ENCODE results near the gene UNC13B.
A peak's percentile ranks its signal among the peaks of the same experiment; 100 is the strongest.
"Not testable (repeated sequence)": the region's sequence is repeated elsewhere in the genome, so short reads cannot be mapped to it uniquely, and the experiment has no call there.

UNC13B gene

GRCh38 chr9:35164711-35165110 lies 2.9 kb downstream of the UNC13B start:
- DNase-seq = no peak

GRCh38 chr9:35167429-35167828 lies 5.6 kb downstream of the UNC13B start:
- not testable (repeated sequence) for DNase-seq

DNA sequence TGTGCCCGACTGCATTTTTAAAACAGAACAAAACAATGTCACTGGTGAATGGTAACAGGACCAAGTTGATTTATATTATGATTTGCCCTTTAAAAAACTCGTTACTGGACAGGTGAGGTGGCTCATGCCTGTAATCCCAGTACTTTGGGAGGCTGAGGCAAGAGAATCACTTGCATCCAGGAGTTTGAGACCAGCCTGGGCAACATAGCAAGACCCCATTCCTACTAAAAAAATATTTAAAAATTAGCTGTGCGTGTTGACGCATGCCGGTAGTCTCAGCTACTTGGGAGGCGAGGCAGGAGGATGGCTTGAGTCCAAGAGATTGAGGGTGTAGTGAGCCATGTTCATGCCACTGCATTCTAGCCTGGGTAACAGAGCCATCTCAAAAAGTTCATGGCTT lies 7.2 kb downstream of the UNC13B start:
- DNase-seq = no peak

DNA sequence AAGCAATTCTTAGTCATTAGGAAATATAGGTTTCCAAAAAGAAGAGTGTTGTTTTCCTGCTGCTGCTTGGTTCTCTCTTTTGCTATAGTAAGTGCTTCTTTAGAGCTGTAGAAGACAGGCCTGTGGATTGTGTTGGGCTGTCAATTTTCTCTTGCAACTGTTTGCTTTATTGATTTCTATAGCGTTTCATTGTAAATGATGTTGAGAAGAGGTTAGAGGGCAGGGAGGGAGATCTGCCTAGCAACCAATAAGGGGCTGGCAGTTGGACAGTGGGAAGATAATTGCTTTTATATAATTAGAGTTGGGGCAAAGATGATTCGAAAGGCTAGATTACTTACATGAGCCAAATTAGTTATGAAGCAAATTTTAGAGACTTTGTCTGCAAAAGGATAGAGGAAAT lies 11.1 kb downstream of the UNC13B start:
- no peak for DNase-seq

DNA sequence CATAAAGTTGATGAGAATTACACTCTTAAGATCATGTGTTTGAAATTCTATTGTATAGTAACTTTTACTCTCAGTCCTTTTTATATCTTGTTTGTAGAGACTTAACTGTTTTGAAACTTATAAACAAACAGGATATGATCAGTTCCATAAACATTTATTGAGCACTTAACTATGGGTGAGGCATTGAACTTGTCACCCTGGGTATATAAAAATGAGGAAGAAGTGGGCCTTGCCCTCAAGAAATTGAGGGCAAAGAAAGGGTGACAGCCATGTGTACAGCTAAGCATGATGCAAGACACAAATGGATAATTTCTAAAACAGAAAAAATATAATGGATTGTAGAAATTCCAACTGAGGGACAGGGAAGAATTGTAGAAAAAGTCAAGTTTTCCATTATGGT lies 15.7 kb downstream of the UNC13B start:
- DNase-seq = no peak

DNA sequence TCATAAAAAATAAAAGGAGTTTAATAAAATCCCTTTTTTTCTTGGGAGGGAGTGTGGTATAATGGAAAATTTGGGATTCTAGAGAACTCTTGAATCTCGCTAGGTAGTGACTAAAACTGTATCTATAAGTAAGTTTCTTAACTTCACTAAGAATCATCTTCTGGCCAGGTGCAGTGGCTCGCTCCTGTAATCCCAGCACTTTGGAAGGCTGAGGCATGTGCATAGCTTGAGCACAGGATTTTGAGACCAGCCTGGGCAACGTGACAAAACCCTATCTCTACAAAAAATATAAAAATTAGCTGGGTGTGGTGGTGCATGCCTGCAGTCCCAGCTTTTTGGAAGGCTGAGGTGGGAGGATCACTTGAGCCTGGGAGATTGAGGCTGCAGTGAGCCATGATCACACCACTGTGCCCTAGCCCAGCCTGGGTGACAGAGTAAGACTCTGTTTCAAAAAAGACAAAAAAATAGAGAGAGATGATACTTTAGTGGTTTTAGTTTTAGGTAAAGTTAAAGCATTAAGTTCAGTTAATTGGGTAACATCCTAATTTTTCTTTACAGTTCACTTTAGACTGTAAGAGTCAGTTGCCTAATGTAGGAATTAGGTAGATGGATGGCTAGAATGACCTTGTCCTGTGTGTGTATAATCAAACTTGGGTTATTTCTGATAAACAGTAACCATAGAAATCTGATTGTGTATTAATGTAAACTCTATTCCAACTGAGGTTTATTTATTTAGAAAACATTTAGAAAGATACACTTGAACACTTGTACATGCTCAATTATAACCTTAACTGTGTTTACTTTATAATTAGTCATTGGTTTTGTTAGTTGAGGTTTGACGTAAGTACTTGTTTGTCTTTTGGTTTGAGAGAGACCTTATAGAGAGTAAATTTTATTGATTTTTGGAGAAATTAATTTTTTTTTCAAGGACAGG lies 17.8 kb downstream of the UNC13B start:
- no peak for DNase-seq

GRCh38 chr9:35180801-35181200 lies 19.0 kb downstream of the UNC13B start:
- DNase-seq = no peak

DNA sequence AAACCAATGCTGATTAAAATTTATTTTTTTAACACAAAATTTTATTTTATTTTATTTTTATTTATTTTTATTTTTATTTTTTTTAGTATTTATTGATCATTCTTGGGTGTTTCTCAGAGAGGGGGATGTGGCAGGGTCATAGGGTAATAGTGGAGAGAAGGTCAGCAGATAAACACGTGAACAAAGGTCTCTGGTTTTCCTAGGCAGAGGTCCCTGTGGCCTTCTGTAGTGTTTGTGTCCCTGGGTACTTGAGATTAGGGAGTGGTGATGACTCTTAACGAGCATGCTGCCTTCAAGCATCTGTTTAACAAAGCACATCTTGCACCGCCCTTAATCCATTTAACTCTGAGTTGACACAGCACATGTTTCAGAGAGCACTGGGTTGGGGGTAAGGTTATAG lies 20.6 kb downstream of the UNC13B start:
- DNase-seq = not testable (repeated sequence)

DNA sequence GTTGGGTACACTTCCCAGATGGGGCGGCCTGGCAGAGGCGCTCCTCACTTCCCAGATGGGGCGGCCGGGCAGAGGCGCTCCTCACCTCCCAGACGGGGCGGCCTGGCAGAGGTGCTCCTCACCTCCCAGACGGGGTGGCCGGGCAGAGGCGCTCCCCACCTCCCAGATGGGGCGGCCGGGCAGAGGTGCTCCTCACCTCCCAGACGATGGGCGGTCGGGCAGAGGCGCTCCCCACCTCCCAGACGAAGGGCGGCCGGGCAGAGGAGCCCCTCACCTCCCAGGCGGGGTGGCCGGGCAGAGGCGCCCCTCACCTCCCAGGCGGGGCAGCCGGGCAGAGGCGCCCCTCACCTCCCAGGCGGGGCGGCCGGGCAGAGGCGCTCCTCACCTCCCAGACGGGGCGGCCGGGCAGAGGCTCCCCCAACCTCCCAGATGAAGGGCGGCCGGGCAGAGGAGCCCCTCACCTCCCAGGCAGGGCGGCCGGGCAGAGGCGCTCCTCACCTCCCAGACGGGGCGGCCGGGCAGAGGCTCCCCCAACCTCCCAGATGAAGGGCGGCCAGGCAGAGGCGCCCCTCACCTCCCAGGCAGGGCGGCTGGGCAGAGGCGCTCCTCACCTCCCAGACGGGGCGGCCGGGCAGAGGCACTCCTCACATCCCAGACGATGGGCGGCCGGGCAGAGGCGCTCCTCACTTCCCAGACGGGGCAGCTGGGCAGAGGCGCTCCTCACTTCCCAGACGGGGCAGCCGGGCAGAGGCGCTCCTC lies 21.4 kb downstream of the UNC13B start:
- not testable (repeated sequence) for DNase-seq

DNA sequence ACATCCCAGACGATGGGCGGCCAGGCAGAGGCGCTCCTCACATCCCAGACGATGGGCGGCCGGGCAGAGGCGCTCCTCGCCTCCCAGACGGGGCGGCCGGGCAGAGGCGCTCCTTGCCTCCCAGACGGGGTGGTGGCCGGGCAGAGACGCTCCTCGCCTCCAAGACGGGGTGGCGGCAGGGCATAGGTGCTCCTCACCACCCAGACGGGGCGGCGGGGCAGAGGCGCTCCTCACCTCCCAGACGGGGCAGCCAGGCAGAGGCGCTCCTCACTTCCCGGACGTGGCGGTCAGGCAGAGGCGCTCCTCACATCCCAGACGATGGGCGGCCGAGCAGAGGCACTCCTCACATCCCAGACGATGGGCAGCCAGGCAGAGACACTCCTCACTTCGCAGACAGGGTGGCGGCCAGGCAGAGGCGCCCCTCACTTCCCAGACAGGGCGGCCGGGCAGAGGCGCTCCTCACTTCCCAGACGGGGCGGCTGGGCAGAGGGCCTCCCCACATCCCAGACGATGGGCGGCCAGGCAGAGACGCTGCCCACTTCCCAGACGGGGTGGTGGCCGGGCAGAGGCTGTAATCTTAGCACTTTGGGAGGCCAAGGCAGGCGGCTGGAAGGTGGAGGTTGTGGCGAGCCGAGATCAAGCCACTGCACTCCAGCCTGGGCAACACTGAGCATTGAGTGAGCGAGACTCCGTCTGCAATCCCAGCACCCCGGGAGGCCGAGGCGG lies 22.1 kb downstream of the UNC13B start:
- not testable (repeated sequence) for DNase-seq

DNA sequence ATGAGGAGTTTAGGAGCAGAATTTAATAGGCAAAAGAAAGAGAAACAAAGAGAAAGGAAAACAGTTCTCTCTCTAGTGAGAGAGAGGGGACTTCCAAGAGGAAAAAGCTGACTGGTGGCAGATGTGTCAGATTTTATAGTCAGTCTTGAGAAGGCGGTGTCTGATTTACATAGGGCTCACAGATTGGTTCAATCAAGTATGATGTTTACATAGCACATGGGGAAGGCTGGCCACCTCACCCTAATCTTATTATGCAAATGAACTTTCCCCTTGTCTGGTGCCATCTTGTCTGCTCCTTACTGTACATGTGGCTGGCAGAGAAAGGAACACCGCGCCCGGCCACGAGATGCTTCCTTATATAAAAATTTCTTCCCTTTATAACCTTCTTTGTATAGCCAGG lies 24.7 kb downstream of the UNC13B start:
- DNase-seq = no peak

DNA sequence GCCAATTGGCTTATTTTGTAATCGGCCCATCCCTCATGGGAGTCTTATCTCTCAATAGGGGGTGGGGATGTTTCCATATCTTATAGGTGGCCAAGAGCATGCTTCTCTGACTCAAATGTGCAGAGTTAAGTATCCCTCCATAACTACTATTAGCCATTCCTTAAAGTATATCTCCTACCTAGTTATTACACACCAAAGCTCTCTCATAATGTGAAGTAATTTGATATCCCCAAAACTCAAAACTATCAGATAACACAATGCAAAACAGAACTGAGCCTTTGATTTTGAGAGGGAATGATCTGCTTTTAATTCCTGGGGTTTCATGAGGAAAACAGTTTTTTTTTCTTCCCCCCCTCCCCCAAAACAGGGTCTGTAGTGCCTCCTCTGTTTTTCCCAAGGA lies 28.4 kb downstream of the UNC13B start:
- no peak for DNase-seq

GRCh38 chr9:35191105-35191504 lies 29.3 kb downstream of the UNC13B start:
- no peak for DNase-seq

GRCh38 chr9:35193762-35194161 lies 32.0 kb downstream of the UNC13B start:
- no peak for DNase-seq

DNA sequence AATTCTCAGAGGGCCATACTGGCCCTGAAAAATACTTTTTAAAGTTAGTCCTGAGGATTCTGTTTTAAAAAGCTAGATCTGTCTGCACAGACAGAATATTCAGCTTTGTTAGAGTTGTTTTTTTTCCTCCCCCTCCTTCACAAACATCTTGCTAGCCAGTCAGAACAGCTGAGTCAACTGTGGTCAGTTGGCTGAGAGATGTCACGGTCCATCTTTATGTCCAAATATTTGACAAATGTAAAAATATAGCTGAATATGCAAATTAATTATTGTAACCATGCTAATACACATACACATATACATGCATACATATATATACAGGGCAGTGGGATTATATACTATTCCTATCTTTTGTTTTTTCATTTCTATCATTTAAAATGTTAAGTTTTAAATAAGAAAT lies 33.9 kb downstream of the UNC13B start:
- no peak for DNase-seq

- no peak for DNase-seq
Measured at GRCh38 chr9:35198191-35198590, 36.4 kb downstream of the UNC13B start.

- no peak for DNase-seq
Measured at GRCh38 chr9:35203528-35203927, 41.7 kb downstream of the UNC13B start.

- DNase-seq = no peak
Measured at GRCh38 chr9:35205340-35205739, 43.5 kb downstream of the UNC13B start.

GRCh38 chr9:35211854-35212253 lies 50.0 kb downstream of the UNC13B start:
- DNase-seq = no peak

GRCh38 chr9:35220659-35221338 lies 59.0 kb downstream of the UNC13B start:
- no peak for DNase-seq

DNA sequence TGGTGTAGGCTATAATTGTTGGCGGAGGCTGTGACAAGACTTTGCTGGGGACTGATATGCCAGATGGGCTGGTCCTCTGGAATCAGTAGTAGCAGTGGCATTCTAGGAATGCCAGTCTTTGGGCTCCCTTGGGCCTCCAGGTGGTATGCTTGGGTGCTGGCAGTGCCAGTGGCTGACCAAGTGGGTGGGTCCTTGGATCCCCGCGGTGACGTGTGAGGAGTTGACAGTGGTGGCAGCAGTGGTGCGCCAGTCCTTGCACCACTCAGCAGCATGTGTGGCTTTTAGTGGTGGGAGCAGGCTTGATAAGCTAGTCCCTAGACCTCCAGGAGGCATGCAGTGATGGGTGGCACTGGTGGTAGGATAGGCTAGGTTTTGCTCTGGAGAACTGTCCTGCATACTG lies 63.9 kb downstream of the UNC13B start:
- no peak for DNase-seq

- peak; percentile 41 for DNase-seq
Measured at GRCh38 chr9:35226651-35227050, 64.8 kb downstream of the UNC13B start.

GRCh38 chr9:35227284-35227683 lies 65.5 kb downstream of the UNC13B start:
- no peak for DNase-seq
